NCI-H82 treated with DMSO at 0.1 percent for 48 hours (cell line): ENCODE results near the gene TSPAN5.
"Not testable (repeated sequence)": the region's sequence is repeated elsewhere in the genome, so short reads cannot be mapped to it uniquely, and the experiment has no call there.

Experiments
- DNase-seq: peaks from one replicate; lab custom pipeline; 2025; ENCODE audit not compliant: unreplicated experiment; lab: John Stamatoyannopoulos, UW

Gene TSPAN5

DNA sequence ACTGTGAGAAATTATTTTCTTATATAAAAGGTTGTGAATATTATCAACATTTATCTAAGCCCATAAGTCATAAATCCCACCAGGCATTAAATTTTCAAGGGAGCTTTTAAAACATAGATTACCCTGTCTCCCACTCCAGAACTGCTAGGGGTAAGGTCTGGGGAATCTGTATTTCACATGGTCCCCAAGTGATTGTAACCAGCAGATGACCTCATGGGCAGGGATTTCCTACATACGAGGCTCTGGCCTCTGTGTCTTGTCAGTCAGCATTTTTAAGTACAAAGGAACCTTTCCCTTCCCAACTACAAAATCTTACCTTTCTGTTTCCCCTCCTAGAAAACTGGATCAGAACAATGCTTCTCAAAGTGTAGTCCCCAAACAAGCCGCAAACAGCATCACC is 188.6 kb downstream of the TSPAN5 start:
- DNase-seq, result no peak

DNA sequence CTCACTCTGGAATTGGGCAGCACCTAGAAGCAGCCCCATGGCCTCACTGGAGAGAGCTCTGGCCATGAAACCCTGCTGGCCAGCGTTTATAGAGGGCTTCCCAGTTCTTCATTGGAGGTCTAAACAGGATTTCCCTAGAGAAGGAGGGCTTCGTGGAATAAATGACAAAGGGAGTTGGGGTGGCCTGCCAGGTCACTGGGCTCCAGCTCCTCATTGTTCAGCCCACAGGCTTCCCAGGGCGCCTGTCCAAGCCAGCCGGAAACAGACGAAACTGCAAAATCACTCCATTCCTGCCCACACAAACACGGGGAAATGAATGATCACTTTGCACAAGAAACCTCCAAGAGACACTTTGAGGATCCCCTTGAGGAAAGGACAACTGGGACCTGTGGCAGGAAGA is 189.7 kb downstream of the TSPAN5 start:
- DNase-seq, result no peak

DNA sequence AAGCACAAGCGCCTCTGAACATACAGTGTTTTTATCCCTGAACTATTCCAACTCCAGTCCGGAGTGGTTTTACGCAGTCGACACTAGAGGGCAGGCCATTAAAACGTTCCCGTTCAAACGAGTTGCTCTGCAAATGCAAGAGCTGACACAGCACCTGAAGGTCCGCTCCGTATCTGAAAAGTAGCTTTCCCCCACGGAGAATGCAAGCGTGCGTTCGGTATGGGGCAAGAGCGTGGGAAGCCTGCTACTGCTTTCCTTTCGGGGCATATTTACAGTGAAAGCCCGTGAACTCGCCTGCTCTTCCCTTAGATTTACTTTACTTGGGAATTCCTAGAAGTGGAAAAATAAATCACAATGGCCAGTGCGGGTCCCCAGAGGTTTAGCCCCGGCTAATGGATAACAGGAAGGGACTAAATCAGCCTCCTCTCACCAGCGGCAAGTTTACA is 190.8 kb downstream of the TSPAN5 start:
- peak; percentile 54 for DNase-seq

DNA sequence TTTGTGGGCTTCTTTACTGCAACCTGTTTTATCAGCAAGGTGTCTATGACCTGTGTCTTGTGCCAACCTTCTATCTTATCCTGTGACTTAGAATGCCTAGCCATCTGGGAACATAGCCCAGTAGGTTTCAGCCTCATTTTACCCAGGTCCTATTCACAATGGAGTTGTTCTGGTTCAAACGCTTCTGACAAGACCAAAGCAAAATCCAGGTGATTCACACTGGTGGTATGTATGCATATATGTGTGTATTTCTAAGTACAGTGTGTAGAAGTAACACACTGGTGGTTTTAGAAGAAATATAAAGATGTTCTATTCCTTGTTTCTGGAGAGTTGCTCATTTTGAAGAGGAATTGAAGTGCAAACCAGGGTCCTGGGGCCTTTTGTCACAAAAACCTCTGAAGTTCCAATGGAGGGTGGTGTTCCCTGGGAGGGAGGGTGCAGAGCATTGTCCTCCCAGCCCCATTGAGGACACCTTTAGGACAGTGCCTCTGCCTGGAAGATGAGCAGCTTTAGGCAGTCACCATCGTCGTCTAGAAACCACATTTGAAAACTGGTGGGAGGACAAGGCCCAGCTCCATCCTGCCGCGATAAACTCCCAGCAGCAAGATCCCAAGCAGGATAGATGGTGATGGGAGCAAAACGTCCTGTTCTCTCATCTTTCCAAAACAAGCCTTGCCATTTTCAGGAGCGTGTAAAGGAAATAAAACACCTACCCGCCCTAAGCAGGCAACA is 191.4 kb downstream of the TSPAN5 start:
- no peak for DNase-seq

DNA sequence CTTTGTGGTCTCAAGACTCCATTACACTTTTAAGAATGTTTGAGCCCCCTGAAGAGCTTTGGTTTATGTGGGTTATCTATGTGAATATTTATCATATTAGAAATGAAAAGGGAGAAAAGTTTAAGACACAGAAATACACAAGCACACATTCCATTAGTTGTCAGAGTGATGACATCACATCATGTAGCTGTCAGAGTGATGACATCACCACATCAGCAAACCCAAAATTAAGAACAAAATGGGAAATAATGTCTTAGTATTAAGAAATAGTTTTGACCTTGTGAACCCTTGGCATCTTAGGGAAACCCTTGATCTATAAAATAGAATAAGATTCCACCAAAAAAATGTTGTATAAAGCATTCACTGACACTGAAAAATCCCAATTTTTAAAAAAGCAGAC is 195.9 kb downstream of the TSPAN5 start:
- no peak for DNase-seq

DNA sequence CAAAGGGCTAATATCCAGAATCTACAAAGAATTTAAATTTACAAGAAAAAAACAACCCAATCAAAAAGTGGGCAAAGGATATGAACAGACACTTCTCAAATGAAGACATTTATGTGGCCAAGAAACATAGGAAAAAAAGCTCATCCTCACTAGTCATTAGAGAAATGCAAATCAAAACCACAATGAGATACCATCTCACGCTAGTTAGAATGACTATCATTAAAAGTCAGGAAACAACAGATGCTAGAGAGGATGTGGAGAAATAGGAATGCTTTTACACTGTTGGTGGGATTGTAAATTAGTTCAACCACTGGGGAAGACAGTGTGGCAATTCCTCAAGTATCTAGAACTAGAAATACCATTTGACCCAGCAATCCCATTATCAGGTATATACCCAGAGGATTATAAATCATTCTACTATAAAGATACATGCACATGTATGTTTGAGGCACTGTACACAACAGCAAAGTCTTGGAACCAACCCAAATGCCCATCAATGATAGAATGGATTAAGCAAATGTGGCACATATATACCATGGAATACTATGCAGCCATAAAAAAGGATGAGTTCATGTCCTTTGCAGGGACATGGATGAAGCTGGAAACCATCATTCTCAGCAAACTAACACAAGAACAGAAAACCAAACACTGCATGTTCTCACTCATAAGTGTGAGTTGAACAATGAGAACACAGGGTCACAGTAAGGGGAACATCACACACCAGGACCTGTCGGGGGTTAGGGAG is 197.1 kb downstream of the TSPAN5 start:
- DNase-seq, result not testable (repeated sequence)

DNA sequence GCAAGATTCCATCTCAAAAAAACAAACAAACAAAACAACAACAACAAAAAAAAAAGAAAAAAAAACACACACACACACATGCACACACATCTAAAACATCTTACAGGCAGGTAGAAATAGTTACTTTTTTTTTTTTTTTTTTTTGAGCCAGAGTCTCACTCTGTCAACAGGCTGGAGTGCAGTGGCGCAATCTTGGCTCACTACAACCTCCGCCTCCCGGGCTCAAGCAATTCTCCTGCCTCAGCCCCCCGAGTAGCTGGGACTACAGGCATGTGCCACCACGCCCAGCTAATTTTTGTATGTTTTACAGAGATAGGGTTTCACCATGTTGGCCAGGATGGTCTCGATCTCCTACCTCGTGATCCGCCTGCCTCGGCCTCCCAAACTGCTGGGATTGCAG is 201.0 kb downstream of the TSPAN5 start:
- DNase-seq, result not testable (repeated sequence)

DNA sequence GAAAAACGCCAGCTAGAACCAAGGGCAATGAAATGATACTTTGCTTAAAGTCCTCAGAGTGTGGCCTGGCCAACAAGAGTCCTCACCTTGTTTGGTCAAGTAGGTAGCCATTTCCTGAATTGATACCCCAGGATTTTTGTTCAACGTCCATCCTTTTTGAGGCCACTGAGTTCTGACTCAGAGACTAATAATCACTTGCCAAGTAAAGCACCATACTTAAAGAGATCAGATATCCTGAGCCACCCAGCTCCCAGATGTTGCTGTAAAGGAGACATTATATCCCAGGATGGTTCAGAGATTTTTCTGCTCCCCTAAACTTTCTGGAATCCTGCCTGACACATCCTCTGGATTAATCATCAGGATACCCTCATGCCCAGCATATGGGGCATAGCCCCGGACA is 206.3 kb downstream of the TSPAN5 start:
- DNase-seq, result no peak

DNA sequence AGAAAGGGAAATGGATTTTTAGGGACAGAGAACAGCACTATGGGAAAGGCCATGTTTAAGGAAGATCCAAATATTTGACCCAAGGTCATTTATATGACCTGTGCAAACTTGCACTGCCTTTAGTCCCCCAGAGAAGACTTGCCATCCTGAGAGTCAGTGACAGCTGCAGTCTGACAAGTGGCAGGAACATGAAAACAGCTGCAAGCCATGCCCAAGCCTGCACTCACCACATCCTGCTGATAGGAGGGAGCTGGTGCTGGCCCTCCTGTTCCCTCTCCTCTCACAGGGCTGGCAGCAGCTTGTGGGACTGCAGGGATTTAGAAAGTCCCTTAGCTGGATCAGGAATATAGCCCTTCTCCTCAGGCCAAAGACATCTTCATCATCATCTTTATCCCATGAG is 209.5 kb downstream of the TSPAN5 start:
- DNase-seq, result no peak

DNA sequence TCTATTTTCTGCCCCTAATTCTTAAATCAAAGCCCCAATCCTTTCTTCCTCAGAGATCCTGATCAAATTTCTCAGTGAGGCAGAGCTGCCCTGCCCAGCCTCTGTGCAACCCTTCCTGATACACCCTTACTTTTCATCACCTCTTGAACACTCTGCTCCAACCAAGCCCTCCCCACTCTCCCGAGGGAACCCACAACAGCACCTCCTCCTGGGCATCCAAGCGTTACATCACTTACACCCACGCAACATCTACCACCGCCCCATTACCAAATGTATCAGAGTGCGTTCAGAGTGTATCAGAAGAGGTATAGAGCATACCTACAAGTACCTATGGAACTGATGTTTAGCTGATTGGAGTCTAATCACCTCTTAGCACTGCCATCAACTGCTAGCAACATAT is 210.8 kb downstream of the TSPAN5 start:
- no peak for DNase-seq

DNA sequence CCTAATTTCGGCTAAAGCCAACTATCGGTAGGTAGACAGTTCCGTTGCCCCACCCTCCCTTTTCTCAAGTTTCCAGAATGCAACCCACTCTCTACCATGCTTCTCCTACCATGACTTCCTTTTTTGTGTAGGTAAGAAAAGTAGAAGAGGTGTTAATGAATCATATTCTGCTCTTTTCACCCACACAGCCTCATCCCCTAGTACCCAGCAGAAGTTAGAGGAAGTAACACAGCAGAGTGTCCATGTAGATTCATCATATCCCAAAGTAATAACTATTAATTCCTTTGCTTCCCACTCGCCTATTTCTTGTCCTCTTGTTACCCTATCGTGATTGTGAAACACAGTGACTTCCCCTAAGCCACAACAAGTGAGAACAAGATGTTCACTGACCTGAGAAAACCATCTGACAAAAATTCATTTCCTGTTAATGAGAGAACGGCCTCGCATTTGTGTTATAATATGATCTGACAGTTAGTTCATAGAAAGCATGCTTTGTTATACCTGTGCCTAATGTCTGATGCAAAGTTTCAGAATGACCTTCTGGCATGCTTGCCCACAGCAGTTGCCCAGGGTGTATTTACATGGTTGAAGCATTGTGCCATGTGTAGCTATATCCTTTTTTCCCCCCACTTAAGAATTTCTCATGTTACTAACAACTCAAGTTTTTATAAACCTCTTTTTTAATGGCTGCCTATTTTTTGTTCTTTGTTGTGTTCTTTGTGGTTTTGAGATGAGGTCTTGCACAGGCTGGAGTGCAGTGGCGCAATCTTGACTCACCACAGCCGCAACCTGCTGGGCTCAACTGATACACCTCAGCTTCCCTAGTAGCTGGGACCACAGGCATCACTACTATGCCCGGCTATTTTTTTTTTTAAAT is 211.7 kb downstream of the TSPAN5 start:
- no peak for DNase-seq

DNA sequence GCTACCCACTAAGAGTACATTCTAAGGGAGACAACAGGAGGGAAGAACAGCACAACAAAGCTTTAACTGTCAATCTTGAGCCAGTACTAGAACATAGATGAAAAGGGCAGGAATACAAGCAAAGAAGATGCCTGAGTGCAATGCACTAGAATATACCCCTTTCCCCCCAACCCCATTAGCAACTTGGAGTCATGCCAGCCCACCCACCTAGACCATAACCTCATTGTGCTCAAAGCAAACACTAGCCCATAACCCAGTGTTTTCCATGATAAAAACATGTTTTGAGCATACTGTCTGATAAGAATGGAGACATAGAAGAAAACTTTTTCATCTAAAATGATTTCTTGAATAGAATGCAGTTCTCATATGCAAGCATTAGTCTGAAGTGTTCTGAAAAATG is 214.0 kb downstream of the TSPAN5 start:
- DNase-seq, result no peak

DNA sequence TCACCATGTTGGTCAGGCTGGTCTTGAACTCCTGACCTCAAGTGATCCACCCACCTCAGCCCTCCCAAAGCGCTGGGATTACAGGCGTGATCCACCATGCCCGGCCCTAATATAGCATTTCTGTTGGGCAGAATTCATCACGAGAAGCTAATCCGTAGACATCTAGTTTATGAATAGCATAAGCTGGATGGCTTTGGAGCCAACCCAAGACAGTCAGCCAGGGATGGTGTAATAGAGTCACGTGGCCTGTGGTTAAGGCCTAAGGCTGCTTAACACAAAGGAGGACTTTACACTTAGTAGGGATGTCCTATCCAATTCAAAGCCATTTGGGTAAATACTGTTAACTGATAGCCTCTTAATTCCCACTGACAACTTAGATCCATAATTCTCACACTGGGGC is 223.6 kb downstream of the TSPAN5 start:
- no peak for DNase-seq

DNA sequence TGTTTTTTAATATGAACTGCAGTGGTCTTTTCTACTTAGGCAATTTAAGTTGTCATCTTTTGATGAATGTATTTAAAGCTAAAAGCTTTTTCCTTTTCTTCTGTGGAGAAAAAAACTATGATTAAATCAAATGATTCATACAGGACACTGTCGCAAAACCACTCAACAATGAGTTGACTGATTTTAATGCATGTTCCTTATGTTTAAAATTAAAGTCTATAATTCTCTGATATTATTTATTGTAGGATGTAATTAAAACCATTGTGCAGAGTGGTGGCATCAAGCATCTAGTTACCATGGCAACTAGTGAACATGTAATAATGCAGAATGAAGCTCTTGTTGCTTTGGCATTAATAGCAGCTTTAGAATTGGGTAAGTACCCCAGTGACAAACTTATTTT is 224.7 kb downstream of the TSPAN5 start:
- no peak for DNase-seq

DNA sequence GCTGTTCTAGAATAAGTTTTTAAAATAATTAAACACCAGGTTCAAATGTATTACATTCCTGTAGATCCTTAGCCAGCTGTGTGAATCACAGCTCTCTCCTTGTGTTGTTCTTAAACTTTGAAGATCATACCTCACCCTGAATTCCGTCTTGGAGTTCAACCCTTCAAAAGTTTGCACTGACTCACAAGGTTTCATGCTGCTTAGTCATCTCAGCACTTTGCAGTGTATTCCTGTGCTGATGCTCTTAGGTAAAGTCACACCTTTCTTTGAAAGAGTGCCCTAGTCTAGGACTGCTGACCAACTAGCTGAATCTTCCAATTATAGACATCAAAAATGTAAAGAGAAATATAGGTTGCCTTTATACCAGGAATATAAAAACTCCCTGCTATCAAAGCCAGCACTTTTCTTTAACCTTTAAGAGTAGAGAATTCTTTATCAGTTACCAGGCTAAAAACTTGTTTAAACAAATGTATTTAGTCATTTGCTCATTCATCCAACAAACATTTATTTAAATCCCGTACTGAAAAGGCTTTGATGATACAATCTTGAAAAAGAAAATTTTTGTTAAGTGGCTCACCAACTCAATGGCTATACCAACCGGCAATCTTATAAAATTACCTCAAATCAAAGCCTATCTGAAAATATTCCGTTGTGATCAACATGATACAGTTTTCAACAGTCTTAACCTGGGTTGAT is 227.6 kb downstream of the TSPAN5 start:
- no peak for DNase-seq

DNA sequence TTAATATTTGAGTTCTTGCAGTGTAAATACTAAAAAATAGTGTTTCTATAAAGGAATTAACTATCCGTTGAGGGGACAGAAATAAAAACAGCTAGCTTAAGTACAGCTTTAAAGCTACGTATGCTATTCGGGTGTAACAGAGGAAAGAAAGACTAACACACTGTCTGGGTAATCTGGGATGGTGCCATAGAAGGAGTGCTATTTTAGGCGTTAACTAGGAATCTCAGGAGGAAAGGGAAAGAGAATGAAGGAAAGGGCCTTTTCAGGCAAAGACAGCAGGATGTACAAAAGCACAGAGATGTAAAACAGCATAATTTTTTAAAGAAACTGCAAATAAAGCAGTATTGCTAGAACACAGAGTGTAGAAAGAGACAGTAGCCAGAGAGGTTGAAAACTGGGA is 235.4 kb downstream of the TSPAN5 start:
- DNase-seq, result no peak

DNA sequence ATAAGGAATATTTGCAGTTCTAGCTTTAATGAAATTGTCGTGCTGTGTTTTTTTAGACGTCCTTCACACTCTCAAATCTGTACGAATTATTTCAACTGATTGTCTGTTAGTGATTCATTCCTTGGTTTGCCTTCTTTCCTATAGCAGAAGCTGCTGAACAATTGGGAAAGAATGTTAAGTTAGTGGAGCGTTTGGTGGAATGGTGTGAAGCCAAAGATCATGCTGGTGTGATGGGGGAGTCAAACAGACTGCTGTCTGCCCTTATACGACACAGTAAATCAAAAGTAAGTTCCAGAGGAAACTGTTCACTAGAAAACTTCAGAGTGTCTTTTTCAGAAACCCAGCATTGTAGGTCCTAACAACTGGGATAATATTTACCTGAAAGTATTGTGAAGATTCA is 237.3 kb downstream of the TSPAN5 start:
- no peak for DNase-seq
